Measurements from ENCODE around the gene ATP8A2. TPM values are rescaled to one million over a fixed set of nuclear protein-coding genes. Genes with fewer than 3 reads are reported as not detected.

The ATP8A2 gene
- total RNA-seq, 1 experiment from 2014 or later = not detected

GRCh38 chr13:25906191-25906661 lies 534.5 kb downstream of the ATP8A2 start:
- CTCF ChIA-PET = no interaction called here

GRCh38 chr13:25908366-25908765 lies 536.6 kb downstream of the ATP8A2 start:
- Histone ChIP-seq H3K27ac (ENCODE audit: low read length) (no peak overlapping the region), H3K9me3 (ENCODE audit: control insufficient read depth, insufficient read depth, low read depth, low read length) (no peaks in the 10 kb centered on the region), H3K4me1 (ENCODE audit: control insufficient read depth, insufficient read depth, low read length) (no peaks in the 10 kb centered on the region), H3K4me3 (ENCODE audit: low read depth in 2 of 2, low read length in 2 of 2) (no peak overlapping the region), H3K27me3 (ENCODE audit: control insufficient read depth, insufficient read depth, low read length) (no peaks in the 10 kb centered on the region), H3K36me3 (ENCODE audit: control insufficient read depth, insufficient read depth, low read length) (no peaks in the 10 kb centered on the region)
- TF ChIP-seq TCF7L2 (IDR thresholded peaks at IDR 0.05; ENCODE audit: low read depth, low read length) (no peak), CTCF (IDR thresholded peaks at IDR 0.05) (no peak), REST (IDR thresholded peaks at IDR 0.05; ENCODE audit: insufficient read depth in 1 of 2, low read depth in 2 of 2, low read length in 1 of 2) (no peak), SIN3A (IDR thresholded peaks at IDR 0.05; ENCODE audit: borderline replicate concordance, insufficient read depth, low read depth, low read length) (no peak), POLR2AphosphoS5 (IDR thresholded peaks at IDR 0.05; ENCODE audit: low read depth, low read length) (no peak)
- DNase-seq (ENCODE audit: low read depth, low spot score) (no peak), ATAC-seq (no peak)
- ChIA-PET POLR2A (no interaction called here), CTCF (no interaction called here)
- BruUV-seq (replicated peaks) = no TSS peak
- intact Hi-C loops (cut with micrococcal nuclease; ENCODE audit: unreplicated experiment) = no loop called here
- in situ Hi-C loops (cut with HindIII; ENCODE audit: low pct_unique_long_range_greater_than_20kb, low sequenced_read_pairs) = no loop called here

More at GRCh38 chr13:25906191-25906661, 534.5 kb downstream of the ATP8A2 start:
- Histone ChIP-seq H3K4me1 (ENCODE audit: control insufficient read depth, insufficient read depth, low read length) (no peaks in the 10 kb centered on the region), H3K4me3 (ENCODE audit: low read depth in 2 of 2, low read length in 2 of 2) (no peak overlapping the region), H3K27ac (ENCODE audit: low read length) (no peak overlapping the region), H3K27me3 (ENCODE audit: control insufficient read depth, insufficient read depth, low read length) (no peaks in the 10 kb centered on the region), H3K9me3 (ENCODE audit: control insufficient read depth, insufficient read depth, low read depth, low read length) (no peaks in the 10 kb centered on the region), H3K36me3 (ENCODE audit: control insufficient read depth, insufficient read depth, low read length) (no peaks in the 10 kb centered on the region)
- ATAC-seq = no peak
- TF ChIP-seq REST (IDR thresholded peaks at IDR 0.05; ENCODE audit: insufficient read depth in 1 of 2, low read depth in 2 of 2, low read length in 1 of 2) = no peak
- TF ChIP-seq CTCF (IDR thresholded peaks at IDR 0.05) = no peak
- TF ChIP-seq POLR2AphosphoS5 (IDR thresholded peaks at IDR 0.05; ENCODE audit: low read depth, low read length) = no peak
- in situ Hi-C loops (cut with HindIII; ENCODE audit: low pct_unique_long_range_greater_than_20kb, low sequenced_read_pairs) (no loop called here), intact Hi-C loops (cut with micrococcal nuclease; ENCODE audit: unreplicated experiment) (no loop called here)
- POLR2A ChIA-PET = no interaction called here
- BruUV-seq (replicated peaks) = no TSS peak
- DNase-seq (ENCODE audit: low read depth, low spot score) = no peak

All from Panc1 (cell line).